Astrocyte of the spinal cord (primary cell): ENCODE measurements around the gene CCDC157.

Experiments used
- DNase-seq: peaks from one replicate; pipeline ENCODE4 v3.0.0; 2011; ENCODE audit warnings: low read depth, low spot score
- H3K4me3 ChIP-seq: 2 replicates; pipeline ENCODE4 v1.5.1; 2011; ENCODE audit warnings: low read depth, mild to moderate bottlenecking, low read length, moderate library complexity
- CTCF ChIP-seq: IDR thresholded peaks from 2 replicates; pipeline ENCODE4 v1.5.1; 2012; ENCODE audit warnings: low read depth, mild to moderate bottlenecking, low read length, inconsistent platforms
- in situ Hi-C: cut with HindIII; loops from 2 replicates; pipeline ENCODE4 v1.10.0; 2017; ENCODE audit warnings: low sequenced_read_pairs

Gene CCDC157

GRCh38 chr22:30356449-30357235 is at the start of gene CCDC157, which contains the start of gene SF3A1:
CCDC157 (plus strand) TSS chr22:30357007; CDS start chr22:30366001, 8,994 bp downstream.
SF3A1 (minus strand) TSS chr22:30356894; CDS start chr22:30356792, 102 bp downstream.
- peak within 1 kb of the TSS; percentile 84 for H3K4me3 ChIP-seq
- DNase-seq = peak; percentile 96

GRCh38 chr22:30307041-30307574 is 49.7 kb upstream of the CCDC157 start:
- no peak for DNase-seq
- no peak for TF ChIP-seq CTCF
- no peak overlapping the region for H3K4me3 ChIP-seq
- in situ Hi-C loops = no loop called here

More at GRCh38 chr22:30356449-30357235, at the start of gene CCDC157, which contains the start of gene SF3A1:
- in situ Hi-C loops = no loop called here
- no peak for TF ChIP-seq CTCF

GRCh38 chr22:30308093-30308492 is 48.7 kb upstream of the CCDC157 start:
- H3K4me3 ChIP-seq = no peak overlapping the region
- no peak for DNase-seq
- no peak for TF ChIP-seq CTCF
- in situ Hi-C loops = no loop called here

GRCh38 chr22:30308518-30309230 is 48.1 kb upstream of the CCDC157 start:
- in situ Hi-C loops = no loop called here

GRCh38 chr22:30309951-30310741 is 46.7 kb upstream of the CCDC157 start:
- no peak overlapping the region for H3K4me3 ChIP-seq
- TF ChIP-seq CTCF = no peak
- no peak for DNase-seq
- in situ Hi-C loops = no loop called here

More at GRCh38 chr22:30308518-30309230, 48.1 kb upstream of the CCDC157 start:
- no peak for TF ChIP-seq CTCF
- DNase-seq = no peak
- no peak overlapping the region for H3K4me3 ChIP-seq
